Mucosa of stomach (tissue), 1 donor: ENCODE data around the gene CLEC4D.
"Not testable (repeated sequence)": the region's sequence is repeated elsewhere in the genome, so short reads cannot be mapped to it uniquely, and the experiment has no call there.

Experiments
- H3K27me3 ChIP-seq: one replicate; pipeline ENCODE4 v1.7.0; 2013; ENCODE audit warnings: mild to moderate bottlenecking, low read length; ENCODE audit not compliant: control insufficient read depth, insufficient read depth
- H3K36me3 ChIP-seq: one replicate; pipeline ENCODE4 v1.7.0; 2013; ENCODE audit warnings: low read length; ENCODE audit not compliant: control insufficient read depth, insufficient read depth
- H3K4me1 ChIP-seq: one replicate; pipeline ENCODE4 v1.7.0; 2013; ENCODE audit warnings: mild to moderate bottlenecking, low read length; ENCODE audit not compliant: control insufficient read depth, insufficient read depth
- H3K4me3 ChIP-seq: one replicate; pipeline ENCODE4 v1.7.0; 2013; ENCODE audit warnings: low read length
- H3K9ac ChIP-seq: one replicate; pipeline ENCODE4 v1.7.0; 2013; ENCODE audit warnings: mild to moderate bottlenecking, low read length, moderate library complexity
- H3K9me3 ChIP-seq: one replicate; pipeline ENCODE4 v1.7.0; 2013; ENCODE audit warnings: mild to moderate bottlenecking, low read length, moderate library complexity; ENCODE audit not compliant: control insufficient read depth
- donor health status: Pancreatic carcinoma.

Gene CLEC4D

GRCh38 chr12:8501720-8502119, 11.6 kb upstream of the CLEC4D start:
- Histone ChIP-seq H3K4me3 (no peak overlapping the region), H3K9ac (no peak overlapping the region), H3K36me3 (no peaks in the 10 kb centered on the region), H3K27me3 (no peaks in the 10 kb centered on the region), H3K4me1 (no peaks in the 10 kb centered on the region), H3K9me3 (no peaks in the 10 kb centered on the region)

- Histone ChIP-seq H3K9me3 (no peaks in the 10 kb centered on the region), H3K27me3 (no peaks in the 10 kb centered on the region), H3K36me3 (no peaks in the 10 kb centered on the region), H3K9ac (no peak overlapping the region), H3K4me3 (no peak overlapping the region), H3K4me1 (no peaks in the 10 kb centered on the region)
These were observed 9.0 kb upstream of the CLEC4D start for GRCh38 chr12:8504351-8504750.

GRCh38 chr12:8507596-8507995, 5.7 kb upstream of the CLEC4D start:
- H3K9ac ChIP-seq, result no peak overlapping the region
- H3K36me3 ChIP-seq, result no peaks in the 10 kb centered on the region
- no peaks in the 10 kb centered on the region for H3K4me1 ChIP-seq
- no peaks in the 10 kb centered on the region for H3K27me3 ChIP-seq
- H3K9me3 ChIP-seq, result no peaks in the 10 kb centered on the region
- H3K4me3 ChIP-seq, result no peak overlapping the region

DNA sequence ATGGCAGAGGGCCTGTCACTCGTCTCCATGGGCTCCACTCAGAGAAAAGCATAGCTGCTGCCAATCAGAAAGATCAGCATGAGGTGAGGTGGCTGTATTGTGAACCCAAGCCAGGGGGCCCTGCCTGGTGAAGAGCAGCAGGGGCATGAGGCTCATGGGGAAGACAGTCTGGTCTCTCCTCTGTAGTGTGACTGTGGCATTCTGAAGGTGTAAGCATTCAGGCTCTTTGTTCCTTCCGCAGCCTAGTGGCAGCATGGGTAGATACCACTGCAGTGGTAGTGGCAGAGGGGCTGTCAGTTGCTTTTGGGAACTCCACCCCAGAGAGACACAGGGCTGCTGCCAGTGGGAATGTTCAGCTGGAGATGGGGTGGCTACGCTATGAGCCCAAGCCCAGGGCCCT, 5.1 kb upstream of the CLEC4D start:
- H3K9ac ChIP-seq, result no peak overlapping the region
- H3K9me3 ChIP-seq, result no peaks in the 10 kb centered on the region
- H3K4me1 ChIP-seq, result no peaks in the 10 kb centered on the region
- H3K4me3 ChIP-seq, result no peak overlapping the region
- no peaks in the 10 kb centered on the region for H3K27me3 ChIP-seq
- H3K36me3 ChIP-seq, result no peaks in the 10 kb centered on the region

DNA sequence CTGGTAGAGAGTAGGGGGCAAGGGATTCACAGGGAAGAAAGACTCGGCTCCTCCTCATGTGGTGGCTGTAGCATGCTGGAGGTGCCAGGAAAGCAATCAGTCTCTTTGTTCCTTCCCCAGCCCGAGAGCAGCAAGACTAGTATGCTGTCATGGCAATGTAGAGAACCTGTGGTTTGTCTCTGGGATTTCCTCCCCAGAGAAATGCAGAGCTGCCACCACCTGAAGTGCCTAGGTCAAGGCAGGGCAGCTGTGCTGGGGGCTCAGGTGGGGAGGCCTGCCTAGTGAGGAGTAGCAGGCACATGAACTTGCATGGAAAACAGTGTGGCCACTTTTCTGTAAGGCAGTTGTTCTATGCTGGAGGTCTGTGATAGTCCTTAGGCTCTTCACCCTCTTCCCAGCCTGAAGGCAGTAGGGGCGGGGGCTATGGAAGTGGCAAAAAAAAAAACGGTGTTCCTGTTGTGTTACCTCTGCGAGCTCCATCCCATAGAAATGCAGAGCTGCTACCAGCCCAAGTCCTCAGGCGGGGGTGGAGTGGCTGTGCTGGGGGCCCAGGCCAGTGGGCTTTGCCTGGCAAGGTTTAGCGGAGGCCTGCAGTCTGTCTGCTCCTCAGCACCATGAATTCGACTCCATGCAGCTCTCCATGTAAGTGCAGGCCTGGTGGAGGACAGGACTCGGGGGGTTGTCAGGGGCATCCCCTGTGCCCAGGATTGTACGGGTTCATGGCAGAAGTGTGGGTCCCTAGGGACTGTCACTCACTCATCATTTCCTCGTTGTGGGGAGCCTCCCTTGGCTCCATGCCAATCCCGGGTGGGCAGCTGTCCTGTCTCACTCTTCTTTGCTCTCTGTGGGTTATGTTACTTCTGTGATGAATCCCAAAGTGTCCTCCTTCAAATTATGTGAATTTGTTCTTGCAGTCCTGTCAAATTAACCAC, 4.1 kb upstream of the CLEC4D start:
- Histone ChIP-seq H3K36me3 (no peaks in the 10 kb centered on the region), H3K9me3 (no peaks in the 10 kb centered on the region), H3K4me1 (no peaks in the 10 kb centered on the region), H3K27me3 (no peaks in the 10 kb centered on the region), H3K4me3 (no peak overlapping the region), H3K9ac (no peak overlapping the region)

DNA sequence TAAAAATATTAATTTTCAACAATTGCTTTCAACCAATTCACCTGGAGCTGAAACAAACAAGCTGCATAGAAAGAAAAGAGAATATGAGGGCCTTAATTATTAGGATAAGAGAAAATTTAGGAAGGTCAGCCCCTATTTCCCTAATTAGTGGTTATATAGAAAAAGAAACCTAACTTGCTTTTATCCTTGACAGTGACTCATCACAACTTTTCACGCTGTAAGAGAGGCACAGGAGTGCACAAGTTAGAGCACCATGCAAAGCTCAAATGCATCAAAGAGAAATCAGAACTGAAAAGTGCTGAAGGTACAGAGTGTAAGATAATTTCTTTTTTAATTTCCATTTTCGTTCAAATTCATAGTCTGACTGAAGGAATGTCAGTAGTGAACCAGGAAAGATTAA, 4.7 kb downstream of the CLEC4D start:
- no peaks in the 10 kb centered on the region for H3K9me3 ChIP-seq
- no peaks in the 10 kb centered on the region for H3K36me3 ChIP-seq
- no peak overlapping the region for H3K4me3 ChIP-seq
- no peaks in the 10 kb centered on the region for H3K4me1 ChIP-seq
- no peaks in the 10 kb centered on the region for H3K27me3 ChIP-seq
- H3K9ac ChIP-seq, result no peak overlapping the region

GRCh38 chr12:8519171-8519570, 5.9 kb downstream of the CLEC4D start:
- Histone ChIP-seq H3K9me3 (no peaks in the 10 kb centered on the region), H3K4me1 (no peaks in the 10 kb centered on the region), H3K36me3 (no peaks in the 10 kb centered on the region), H3K27me3 (no peaks in the 10 kb centered on the region), H3K9ac (no peak overlapping the region), H3K4me3 (no peak overlapping the region)

DNA sequence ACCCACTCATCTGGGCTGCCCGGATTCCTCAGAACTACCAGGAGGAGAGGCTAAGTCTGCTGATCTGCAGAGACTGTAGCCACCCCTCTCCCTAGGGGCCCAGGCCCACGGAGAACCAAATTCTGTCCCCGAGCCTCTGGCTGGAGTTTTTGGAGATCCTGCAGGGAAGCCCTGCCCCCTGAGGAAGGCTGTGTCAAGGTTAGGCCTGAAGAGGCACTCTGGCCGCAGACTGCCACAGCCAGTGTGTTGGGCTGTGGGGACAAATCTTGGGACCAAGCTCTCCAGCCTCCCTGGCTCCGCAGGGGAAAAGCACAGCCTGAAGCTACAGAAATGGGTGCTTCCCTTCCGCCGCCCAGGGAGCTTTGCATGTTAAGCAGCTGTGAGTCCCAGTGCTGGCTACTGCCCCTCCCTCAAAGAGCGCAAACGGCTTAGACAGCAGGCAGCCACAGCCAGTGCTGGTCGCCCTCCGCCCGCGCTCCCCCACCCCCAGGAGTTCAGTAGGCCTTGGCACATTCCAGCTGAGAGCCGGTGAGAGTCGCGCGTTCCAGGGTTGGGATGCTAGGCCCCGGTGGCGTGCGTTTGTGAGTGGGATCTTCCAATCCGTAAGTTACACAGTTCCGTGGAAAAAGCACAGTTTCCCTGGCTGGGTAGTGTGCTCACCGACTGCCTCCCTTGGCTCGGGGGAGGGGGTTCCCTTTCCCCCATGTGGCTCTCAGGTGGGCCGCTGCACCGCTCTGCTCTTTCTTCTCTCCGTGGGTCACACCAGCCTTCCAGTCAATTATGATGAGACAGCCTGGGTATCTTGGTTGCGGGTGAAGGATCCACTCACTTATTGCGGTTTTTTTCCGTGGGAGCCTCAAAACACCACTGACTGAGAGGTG, 14.2 kb downstream of the CLEC4D start:
- no peaks in the 10 kb centered on the region for H3K27me3 ChIP-seq
- no peaks in the 10 kb centered on the region for H3K36me3 ChIP-seq
- no peaks in the 10 kb centered on the region for H3K4me1 ChIP-seq
- no peak overlapping the region for H3K4me3 ChIP-seq
- no peaks in the 10 kb centered on the region for H3K9me3 ChIP-seq
- H3K9ac ChIP-seq, result no peak overlapping the region

GRCh38 chr12:8532045-8532444, 18.7 kb downstream of the CLEC4D start:
- Histone ChIP-seq H3K27me3 (no peaks in the 10 kb centered on the region), H3K9ac (no peak overlapping the region), H3K4me1 (no peaks in the 10 kb centered on the region), H3K4me3 (no peak overlapping the region), H3K36me3 (no peaks in the 10 kb centered on the region), H3K9me3 (no peaks in the 10 kb centered on the region)

DNA sequence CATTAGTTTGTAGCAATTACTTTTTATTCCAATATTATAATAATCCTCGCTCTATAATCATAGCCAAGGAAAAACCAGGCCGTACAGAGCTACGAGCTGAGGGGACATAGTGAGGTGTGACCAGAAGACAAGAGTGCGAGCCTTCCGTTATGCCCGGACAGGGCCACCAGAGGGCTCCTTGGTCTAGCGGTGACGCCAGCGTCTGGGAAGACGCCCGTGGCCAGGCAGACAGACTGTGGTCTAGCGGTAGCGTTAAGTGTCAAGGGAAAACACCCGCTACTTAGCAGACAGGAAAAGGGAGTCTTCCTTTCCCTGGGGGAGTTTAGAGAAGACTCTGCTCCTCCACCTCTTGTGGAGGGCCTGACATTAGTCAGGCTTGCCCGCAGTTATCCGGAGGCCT, 24.5 kb downstream of the CLEC4D start:
- not testable (repeated sequence) for H3K9me3 ChIP-seq, H3K4me1 ChIP-seq, H3K9ac ChIP-seq, H3K27me3 ChIP-seq, H3K36me3 ChIP-seq, H3K4me3 ChIP-seq

GRCh38 chr12:8540831-8541230, 27.5 kb downstream of the CLEC4D start, which contains the start of gene CLEC4E:
Gene CLEC4E (minus strand): TSS chr12:8540905. CDS start chr12:8540797, 108 bp downstream.
- H3K27me3 ChIP-seq, H3K4me3 ChIP-seq, H3K9me3 ChIP-seq, H3K9ac ChIP-seq, H3K4me1 ChIP-seq, H3K36me3 ChIP-seq: not testable (repeated sequence)

DNA sequence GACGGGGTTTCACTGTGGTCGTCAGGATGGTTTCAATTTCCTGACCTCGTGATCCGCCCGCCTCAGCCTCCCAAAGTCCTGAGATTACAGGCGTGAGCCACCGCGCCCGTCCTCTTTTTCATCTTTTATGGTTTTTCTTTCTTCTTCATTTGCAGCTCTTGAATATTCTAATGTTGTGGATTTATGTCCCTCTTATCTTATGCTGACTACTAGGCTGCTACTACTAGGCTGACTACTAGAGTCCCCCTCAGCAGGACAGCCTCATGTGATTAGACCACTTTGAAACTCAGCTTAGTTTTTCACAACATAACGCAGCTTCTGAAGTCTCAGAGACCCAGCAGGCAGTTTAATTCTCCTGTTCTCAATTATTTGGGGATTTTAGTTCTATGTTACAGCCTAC, 28.3 kb downstream of the CLEC4D start:
- H3K9ac ChIP-seq, result no peak overlapping the region
- H3K36me3 ChIP-seq, result no peaks in the 10 kb centered on the region
- H3K4me1 ChIP-seq, result no peaks in the 10 kb centered on the region
- no peaks in the 10 kb centered on the region for H3K27me3 ChIP-seq
- H3K9me3 ChIP-seq, result no peaks in the 10 kb centered on the region
- H3K4me3 ChIP-seq, result no peak overlapping the region
